GM03348 (cell line): Measurements from ENCODE around the gene FOXL3.
"Not testable (repeated sequence)": the region's sequence is repeated elsewhere in the genome, so short reads cannot be mapped to it uniquely, and the experiment has no call there.

Experiments used
- DNase-seq: peaks from one replicate; pipeline ENCODE4 v3.0.0; 2012; ENCODE audit warnings: low spot score

The FOXL3 gene

DNA sequence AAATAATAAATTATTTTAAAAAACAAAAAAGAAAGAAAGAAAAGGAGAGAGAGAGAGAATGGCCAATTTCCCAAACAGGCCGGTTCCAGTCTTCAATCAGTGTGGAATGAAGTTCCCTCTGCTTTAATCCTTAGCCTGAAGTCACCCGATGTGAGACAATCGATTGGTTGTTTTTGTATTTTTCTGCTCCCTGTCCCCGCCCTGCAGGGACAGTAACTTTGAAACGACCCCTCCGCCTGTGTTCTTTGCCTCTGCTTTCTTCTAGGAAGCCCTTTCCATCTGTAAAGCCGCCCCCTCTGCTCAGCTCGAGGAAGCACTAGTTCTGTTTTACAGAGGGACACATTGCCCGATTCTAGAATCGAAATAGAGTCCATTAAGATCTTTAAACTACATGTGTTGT lies 33.4 kb downstream of the FOXL3 start:
- DNase-seq, result no peak

DNA sequence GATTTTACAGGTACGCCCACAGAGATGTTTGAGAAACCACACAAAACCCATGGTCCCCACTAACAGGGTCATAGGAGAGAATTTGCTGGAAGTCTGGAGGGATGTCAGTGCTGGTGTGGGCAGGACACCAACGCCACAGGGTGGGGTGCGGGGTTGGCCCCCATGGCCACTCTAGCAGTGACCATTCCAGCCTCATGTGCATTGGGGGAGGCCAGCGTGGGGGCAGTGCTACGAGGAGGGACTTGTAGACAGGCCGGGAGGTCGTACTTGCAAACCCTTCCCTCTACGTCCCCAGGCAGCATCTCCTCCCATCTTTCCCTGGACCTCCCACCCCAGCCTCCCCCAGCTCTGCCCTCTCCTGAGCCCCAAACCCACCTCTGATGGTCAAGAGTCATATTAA lies 34.0 kb downstream of the FOXL3 start:
- no peak for DNase-seq

DNA sequence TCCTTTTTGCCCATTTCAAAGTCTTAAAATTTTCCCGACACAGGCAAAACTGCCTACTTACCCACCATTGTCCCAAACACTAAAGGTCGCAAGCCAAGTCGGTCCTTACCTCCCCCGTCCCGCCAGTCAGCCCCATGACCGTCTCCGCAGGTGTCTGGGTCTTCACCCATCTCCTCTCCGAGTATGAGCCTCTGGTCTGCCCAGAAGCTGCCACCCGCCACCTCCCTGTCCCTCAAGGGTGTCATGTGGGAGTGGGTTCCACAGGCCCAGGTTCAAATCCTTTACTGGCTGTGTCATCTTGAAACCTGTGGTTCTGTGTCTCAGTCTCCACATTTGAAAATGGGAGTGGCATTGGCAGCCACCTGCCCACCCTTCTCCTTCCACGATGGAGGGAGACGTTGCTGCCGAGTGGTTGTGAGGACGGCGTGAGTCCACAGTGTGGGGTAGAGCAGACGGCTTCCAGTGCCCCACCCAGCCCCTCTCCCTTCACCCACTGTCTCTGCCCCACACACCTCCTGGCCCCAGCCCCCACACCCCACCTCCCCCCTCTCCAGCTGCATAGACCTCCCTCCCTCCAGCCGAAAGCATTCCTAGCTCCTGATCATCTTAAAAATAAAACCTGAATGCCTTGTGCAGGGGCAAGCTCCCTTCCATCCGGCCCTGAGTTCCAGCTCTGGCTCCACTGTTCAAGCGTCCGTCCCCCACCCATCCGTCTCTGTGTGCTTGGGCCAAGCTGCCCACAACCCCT lies 35.3 kb downstream of the FOXL3 start:
- no peak for DNase-seq

DNA sequence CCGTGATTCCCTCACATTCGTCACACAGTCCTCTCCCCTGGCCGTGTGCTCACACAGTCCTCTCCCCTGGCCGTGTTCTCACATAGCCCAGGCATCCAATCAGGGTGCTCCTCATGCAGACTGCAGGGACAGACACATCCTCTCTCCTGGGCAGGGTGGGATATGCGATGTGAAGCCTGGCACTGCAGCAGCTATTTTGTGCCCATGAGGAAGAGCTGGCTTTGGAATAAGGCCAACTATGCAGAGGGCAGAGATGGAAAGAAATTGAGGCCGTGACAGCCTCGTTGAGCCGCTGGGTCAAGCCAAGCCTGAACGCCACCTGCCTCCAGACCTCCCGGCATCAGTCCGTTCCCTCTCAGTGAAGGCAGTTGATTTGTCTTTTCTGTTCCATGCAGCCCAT lies 35.8 kb downstream of the FOXL3 start:
- DNase-seq, result no peak

DNA sequence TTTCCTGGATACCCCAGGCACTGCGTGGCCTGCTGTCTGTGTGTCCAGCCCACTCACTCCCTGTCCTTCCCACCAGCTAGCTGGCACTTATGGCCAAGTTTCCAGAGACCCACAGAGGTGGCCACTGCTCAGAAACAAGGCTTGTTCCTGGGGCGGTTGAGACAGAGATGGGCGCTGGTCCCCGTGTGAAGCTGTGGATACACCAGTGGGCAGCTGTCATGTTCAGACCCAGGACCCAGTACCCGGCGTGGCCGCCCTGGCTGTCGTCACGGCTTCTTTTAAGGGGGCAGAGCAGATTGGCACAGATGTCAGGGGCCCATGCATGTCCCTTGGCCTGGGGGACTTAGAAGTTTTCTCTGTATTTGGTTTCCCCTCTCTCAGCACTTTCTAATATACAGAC lies 36.3 kb downstream of the FOXL3 start:
- no peak for DNase-seq

DNA sequence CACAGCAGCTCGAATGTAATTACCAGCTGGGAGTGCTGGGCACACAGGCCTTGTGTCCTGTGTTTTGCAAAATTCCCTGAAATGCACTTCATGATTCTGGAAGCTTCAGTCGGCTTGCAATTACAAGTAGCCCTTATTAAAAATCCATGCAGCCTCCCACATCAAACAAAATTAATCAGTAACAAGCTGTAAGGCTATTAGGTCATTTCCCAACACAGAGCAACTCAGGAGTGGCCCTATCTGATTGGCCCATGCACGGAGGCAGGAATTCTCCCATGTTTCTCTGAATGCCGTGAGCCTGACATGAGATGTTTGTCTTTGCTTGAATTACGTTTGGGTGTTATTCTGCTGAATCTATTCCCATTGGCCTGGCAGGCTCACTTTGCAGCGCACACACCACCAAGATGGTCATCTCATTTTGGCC lies 36.9 kb downstream of the FOXL3 start:
- no peak for DNase-seq

DNA sequence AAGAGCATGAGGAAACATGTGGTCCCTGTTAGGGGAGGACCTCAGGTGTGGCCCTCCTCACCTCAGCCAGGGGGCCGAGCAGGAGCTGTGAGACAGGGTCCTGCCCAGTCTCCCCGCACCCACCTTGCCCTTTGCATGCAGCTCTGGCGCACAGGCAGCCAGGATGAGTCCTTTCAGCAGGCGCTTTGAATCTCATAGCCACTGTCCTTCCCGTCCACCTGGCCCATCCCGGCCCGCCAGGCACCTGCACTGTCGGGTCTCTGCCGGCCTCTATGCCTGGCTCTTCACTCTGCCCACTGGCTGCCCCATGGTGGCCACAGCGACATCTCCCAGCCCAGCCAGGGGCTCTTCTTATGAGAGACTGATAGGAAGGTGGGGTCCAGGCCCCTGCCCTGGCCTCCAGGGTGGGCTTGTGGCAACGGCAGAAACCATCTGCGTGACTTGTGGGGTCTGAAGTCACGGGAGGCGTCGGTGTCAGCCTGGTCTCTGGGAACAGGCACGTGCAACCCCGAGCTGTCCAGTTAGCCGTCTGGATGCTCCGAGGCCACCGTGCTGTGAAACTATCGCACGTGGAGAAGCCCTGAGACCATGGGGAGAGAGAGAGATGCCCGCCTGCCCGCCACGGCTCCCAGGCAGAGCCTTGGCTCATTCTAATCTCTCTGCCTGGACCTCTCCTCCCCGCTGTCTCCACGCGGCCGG lies 37.4 kb downstream of the FOXL3 start:
- no peak for DNase-seq

DNA sequence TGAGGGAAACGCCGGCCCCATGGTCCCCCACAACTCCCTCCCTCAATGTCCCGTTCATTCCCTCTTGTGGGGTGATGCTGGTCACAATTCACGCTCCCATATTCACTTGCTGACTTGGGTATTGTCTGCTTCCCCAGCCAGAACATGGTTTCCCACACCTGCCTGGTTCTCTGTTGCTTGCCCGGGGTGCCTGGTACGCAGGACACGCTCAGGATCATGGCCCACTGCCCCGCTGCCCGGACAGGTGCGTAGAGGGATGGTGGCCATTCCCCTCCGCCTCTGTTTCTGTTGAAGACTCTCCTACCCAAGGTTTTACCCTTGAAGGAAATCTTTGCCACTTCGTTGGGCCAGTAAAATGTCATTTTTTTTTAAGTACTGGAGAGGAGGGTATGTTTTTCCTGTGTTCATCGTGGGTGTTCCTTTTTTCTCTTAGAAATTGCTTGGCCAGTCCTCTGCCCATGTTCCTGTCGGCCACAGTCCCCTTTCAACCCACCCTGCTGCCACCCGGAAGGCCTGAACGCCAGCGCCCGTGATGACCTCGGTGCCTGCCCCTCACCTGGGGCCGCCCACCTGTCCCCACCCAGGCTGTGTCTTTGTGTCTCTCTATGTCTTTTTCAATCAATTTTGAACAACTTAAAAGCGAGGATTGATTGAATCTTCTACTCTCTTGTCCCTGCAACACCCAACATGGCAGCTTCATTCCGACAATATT lies 38.2 kb downstream of the FOXL3 start:
- DNase-seq, result no peak

DNA sequence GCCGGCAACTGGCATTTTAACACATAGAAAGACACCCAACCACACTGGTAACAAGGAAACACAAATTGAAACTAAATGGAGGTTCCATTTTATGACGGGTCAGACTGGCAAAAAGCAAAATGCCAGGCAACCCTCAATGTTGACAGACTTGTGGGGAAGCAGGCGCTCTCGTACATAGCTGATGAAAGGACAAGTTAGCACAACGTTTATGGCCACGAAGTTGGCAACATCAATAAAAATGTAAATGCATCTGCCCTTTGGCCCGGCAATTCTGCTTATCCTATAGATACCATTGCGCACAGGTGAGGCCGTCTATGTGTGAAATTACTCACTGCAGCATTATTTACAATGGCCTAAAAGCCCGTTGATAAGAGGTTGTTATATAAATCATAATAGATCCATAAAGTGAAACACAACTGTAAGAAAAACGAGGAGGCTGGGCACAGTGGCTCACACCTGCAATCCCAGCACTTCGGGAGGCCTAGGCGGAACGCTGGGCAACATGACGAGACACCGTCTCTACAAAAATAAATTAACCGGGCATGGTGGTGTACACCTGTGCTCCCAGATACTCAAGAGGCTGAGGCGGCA lies 39.8 kb downstream of the FOXL3 start:
- DNase-seq, result no peak

DNA sequence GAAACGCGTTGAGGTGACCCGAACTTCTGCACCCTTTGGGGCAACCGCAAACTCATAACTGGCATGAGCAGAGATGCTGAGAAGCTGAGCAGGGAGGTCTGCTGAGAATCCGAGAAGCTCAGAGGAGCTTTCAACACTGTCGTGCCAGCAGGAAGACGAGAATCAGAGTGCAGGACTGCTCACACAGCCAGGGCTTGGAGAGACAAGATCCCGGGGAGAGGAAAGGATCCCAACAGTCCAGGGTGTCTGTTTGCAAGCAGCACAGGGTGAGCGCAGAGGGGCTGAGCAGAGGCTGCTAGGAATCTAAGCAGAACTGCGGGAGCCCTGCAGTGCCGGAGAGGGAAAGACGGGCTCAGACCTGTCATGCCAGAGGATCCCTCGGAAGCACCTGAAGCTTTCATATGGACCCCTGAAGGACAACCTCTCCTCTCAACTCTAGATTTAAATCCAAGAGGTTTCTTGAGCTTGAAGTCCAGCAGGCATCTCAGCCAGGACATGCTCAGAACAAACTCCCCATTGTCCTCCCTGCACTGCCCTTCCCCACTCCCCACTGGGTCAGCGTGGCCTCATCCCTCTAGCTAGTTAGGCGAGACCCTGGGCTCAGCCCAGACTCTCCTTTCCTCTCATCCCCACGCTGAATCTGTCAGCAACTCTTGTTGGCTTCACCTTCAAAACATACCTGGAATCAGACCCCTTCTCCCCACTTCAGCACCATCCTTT lies 40.7 kb downstream of the FOXL3 start:
- no peak for DNase-seq

DNA sequence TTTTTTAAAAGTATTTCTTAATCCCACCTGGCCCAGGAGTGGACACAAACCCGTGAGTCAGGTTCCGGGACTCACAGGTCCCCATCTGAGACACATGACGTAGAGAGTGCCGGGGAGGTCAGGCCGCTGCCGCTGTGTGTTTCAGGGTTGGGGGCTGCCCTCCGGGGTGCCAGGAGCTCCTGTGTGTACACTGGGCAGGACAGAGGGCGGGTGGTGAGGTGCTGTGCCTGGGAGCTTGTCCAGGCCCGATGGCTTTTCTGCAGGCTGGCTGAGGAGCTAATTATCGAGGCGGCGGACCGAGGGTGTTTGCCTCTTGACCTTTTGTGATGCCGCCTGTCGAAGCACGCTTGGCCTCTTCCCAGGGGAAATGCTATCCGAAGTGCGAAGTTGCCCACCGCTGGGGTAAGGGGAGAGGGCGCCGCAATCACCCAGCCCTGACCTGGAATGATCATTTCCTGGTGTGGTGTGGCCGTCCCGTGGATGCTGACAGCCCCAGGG lies 42.1 kb downstream of the FOXL3 start:
- no peak for DNase-seq

DNA sequence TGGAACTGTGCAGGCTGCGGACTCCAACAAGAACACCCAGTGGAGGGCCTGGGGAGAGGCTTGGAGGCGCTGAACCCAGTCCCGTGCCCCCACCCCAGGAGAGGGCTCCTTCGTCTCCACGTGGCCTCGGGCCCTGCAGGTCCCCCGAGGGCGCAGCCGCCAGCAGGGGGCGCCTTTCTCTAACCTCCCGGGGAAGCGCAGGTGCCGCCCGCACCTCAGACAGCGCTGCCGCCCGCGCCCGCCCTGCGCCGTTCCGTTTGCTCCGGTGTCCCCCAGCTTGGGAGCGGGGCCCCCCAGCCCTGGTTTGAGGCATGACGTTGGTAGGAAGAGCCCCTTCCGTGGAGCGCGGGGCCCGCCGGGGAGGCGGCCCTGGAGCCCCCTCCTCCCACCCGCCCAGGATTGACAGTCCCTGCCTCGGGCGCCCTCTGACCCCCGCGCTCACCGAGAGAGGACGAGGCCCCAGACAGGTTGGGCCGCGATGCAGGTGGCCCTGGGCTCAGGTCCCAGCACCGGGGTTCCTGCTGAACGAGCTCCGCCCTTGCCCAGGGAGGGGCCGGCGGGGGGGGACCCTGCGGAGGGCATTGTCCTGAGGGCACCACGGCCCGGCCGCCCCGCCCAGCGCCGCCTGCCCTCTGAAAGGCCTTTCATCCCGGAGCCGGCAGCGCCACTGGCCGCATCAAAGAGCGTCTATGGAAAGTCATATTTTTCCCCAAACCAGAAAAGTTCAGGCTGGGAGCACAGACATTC lies 42.8 kb downstream of the FOXL3 start:
- DNase-seq, result peak; percentile 87

DNA sequence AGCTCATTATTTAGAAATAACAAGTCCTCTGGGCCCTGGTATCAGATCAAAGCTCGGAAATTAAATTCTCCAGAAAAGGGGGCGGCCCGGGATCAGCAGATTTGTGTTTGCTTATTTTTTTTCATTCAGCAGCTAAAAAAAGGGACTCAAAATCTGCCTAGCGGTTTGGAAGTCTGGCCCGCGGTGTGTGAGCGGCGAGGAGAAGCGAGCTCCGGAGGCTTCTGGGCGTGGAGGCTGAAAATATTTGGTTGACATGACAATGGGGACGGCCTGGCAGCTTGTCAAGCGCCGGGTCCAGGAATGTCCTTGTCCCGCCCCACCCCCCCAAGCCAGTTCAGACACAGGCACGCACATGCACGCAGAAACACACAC lies 43.4 kb downstream of the FOXL3 start:
- peak; percentile 50 for DNase-seq

DNA sequence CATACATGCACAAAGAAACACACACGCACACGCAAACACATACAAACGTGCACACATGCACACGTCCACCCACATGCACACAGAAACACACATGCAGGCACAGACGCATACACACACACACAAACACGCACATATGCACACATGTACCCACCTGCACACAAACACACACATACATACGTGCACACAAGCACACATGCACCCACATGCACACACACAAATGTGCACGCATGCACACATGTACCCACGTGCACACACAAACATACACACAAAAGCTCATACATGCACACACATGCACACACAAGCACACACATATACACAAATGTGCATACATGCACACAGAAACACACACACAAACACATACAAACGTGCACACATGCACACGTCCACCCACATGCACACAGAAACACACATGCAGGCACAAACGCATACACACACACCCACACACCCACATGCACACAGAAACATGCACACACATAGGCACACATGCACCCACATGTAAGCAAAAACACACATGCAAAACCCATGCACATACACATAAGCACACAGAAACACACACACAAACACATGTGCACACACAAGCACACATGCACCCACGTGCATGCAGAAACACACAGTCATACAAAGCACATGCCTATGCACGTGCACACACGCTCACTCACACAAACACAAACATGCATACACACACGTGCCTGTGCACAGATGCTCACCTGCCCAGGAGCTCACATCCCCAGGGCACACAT lies 44.8 kb downstream of the FOXL3 start:
- no peak for DNase-seq

DNA sequence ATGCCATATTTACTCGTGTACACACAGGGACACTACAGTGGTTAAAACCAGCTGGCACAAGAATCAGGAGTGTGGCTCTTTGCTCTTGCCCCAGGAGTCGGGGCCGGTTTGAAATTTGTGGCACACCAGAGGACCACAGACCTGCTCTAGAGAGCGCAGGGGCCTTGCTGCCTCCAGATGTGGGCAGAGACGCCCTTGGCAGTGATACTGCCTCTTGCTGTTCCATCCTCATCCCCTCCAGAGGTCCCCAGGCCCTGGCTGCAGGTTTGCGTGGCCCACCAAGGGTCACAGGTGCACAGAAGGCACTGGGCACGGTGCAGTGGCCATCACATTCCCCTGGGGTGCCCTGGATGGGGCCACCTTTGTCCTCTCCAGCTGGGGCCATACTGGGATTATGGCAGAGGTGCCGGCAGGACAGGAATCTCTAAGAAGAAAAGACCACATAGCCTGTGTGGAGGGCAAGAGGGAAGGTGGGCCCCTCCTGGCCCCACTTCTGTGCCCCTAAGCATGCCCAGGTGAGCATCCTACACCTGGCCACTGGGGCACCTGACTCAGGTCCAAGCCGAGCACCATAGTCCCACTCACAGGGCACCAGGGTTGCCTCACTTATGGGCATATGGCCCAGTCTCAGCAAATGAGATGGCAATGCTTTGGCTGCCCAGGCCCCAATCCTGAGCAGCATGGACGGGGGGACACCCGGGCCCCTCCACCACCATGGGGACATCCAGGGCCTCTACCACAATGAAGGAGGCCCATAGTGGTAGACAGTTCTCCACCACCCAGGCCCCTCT lies 45.6 kb downstream of the FOXL3 start:
- DNase-seq, result no peak

DNA sequence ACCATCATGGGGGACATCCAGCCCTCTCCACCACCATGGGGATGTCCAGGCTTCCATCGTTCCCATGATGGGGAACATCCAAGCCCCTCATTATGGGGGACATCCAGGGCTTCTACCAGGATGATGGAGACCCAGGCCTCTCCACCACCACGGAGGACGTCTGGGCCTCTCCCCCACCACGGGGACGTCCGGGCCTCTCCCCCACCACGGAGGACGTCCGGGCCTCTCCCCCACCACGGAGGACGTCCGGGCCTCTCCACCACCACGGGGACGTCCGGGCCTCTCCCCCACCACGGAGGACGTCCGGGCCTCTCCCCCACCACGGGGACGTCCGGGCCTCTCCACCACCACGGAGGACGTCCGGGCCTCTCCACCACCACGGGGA lies 46.2 kb downstream of the FOXL3 start:
- not testable (repeated sequence) for DNase-seq

DNA sequence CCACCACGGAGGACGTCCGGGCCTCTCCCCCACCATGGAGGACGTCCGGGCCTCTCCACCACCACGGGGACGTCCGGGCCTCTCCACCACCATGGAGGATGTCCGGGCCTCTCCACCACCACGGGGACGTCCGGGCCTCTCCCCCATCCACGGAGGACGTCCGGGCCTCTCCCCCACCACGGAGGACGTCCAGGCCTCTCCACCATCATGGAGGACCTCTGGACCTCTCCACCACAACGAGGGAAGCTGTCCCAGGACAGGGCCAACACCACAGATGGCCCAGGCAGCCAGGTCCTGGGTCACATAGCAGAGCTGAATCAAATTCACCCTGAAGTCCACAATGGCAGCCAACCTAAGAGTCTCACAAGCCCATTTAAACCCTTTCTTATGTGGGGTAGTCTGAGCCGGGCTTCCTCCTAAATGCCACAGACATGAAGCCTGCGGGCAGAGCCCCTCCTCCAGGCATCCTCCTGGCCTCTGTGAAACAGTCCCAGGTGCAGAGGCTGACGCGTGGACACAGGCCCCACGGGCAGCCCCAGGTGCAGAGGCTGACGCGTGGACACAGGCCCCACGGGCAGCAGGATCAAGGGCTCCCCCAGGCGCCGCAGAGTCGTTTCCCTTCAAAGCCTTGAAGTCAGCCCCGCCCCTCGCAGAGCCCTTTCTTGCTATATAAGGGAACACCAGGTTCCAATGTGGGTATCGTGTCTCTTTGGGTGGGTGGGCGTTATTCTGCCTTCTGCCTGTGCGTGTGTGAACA lies 47.0 kb downstream of the FOXL3 start:
- DNase-seq, result no peak

DNA sequence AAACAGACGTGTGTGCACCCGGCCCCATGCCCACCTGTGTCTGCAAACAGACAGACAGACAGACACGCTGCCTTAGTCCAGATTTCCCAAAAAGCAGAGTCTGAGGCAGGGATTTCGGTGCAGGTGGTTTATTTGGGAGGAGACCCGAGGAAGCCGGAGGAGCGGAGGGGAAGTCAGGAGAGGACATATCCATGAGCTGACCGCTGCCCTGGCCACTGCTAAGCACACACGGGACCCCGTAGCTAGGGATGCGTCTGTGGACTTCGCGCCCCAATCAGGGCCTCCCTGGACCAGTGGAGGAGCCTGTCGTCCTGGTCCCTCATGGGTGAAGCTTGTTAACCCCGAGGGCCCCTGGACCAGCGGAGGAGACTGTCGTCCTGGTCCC lies 47.6 kb downstream of the FOXL3 start:
- DNase-seq, result no peak
